HG03196 (cell line): ENCODE measurements around the gene RAET1G.
A peak's percentile ranks its signal among the peaks of the same experiment; 100 is the strongest.
"Not testable (repeated sequence)": the region's sequence is repeated elsewhere in the genome, so short reads cannot be mapped to it uniquely, and the experiment has no call there.

ENCODE experiments used
- ATAC-seq: cut with Tn5 transposase; IDR thresholded peaks from one replicate; pipeline ENCODE4 v1.9.1; 2021; ENCODE audit not compliant: unreplicated experiment

The RAET1G gene

DNA sequence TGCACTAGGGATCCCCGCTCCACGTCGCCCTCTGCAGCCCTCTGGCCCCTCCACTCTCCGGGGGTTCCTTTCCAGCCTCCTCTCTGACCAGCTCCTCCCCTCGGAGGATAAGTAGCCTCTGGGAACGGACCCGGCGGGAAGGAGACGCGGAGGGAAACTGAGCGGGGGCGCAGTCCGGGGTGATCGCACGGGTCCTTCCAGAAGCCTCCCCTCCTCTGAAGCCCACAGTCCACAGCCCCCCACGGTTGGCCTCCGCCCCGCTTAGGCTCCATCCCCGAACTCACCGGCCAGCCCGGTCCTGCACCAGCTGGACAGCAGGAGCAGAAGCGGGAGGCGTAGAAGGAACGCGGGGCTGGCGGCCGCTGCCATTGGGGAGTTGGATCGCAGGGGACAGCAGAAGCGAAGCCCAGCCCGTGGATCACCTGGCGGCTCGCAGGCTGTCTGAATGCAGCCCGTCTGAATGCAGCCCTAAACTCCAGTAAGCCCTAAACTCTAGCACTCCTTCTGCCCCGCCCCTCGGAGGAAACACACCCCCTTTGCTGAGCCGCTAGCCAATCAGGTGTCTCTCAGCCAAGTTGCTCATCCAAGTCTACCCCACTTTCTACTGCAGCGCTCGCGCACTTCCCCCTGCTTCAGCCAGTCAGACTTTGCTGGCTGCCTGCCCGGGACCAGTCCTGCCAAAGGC lies at the start of gene RAET1G:
RAET1G (minus strand) TSS at position 480 of the 685 bp plus-strand sequence; CDS start at position 369, 111 bp downstream.
- ATAC-seq = no peak

- no peak for ATAC-seq
Observed at GRCh38 chr6:149969635-149970034, 46.7 kb upstream of the RAET1G start.

GRCh38 chr6:149968909-149969308 lies 46.0 kb upstream of the RAET1G start:
- ATAC-seq = not testable (repeated sequence)

DNA sequence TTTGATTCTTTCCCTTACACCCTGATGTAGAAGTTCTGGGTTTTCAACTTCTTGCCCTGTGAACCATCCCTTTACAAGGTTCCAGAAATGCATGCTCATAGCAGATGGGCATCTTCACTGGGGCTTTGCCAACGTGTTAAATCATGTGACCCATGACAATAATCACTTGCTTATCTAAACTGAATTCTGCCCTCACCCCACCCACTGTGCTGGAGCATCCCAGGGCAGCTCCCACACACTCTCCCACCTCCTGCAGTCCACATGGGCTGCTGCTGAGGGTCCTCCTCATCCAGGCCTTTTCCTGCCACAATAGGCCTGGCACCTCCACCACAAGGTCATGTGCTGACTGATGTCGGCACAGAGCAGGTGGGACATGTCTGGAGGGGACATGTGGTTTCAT lies 45.1 kb upstream of the RAET1G start:
- ATAC-seq = not testable (repeated sequence)

DNA sequence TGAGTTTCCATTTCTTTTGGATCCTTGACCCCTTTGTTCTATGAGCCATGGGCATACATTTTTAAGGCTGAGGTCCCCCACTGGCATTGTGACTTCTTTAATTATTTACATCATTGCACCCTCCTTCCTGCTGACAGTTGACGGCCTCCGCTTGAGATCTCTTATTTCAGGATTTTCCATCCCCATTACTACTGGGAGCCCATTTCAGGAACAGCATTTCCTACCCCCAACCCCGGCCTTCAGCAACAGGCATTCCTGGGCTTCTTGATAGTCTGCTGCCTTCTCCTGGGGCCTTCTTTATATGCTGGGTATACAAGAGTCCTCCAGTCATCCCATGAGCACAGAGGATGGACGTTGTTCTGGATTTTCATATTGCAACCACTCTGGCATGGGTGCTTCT lies 44.7 kb upstream of the RAET1G start:
- no peak for ATAC-seq

DNA sequence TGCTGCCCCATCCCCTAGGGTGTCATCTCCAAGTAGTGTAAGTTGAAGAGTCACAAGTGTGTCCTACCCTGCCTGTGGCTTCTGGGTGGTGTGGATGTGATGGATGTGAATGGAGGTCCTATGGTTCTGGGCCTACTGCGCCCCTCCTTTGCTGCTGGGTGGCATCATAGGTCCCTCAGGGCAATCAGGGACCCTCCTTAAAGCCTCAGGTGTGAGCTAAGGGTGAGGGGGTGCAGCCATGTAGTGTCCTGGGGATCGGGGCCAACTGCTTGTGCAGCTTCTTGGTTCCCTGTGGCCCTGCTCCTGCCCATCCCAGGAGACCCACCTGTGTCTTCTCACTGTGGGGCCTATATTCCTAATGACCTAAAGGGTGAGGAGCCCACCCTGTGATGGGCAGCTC lies 43.4 kb upstream of the RAET1G start:
- not testable (repeated sequence) for ATAC-seq

- no peak for ATAC-seq
Observed at GRCh38 chr6:149965194-149966020, 42.5 kb upstream of the RAET1G start.

DNA sequence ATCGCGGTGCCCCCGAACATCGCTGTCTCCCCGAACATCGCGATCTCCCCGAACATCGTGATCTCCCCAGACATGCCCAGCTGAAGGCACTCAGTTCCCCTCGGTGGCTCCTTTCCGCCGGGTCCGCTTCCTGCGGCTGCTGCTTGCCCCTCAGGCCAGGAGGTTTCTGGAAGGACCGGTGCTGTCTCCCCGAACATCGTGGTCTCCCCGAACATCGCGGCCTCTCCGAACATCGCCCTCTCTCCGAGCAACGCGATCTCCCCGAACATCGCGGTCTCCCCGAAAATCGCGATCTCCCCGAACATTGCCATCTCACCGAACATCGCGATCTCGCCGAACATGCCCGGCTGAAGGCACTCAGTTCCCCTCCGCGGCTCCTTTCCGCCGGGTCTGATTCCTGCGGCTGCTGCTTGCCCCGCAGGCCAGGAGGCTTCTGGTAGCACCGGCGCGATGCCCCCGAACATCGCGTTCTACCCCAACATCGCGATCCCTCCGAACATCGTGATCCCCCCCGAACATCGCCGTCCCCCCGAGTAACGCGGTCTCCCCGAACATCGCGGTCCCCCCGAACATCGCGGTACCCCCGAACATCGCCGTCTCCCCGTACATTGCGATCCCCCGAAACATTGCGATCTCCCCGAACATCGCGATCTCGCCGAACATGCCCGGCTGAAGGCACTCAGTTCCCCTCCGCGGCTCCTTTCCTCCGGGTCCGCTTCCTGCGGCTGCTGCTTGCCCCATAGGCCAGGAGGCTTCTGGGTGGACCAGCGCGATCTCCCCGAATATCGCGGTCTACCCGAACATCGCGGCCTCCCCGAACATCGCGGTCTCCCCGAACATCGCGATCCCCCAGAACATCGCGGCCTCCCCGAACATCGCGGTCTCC lies 41.6 kb upstream of the RAET1G start:
- ATAC-seq = no peak

GRCh38 chr6:149963462-149964307 lies 40.8 kb upstream of the RAET1G start, which contains the start of gene ULBP1:
ULBP1 (plus strand) TSS chr6:149963943; CDS start chr6:149964050, 107 bp downstream.
- peak; percentile 57 for ATAC-seq

DNA sequence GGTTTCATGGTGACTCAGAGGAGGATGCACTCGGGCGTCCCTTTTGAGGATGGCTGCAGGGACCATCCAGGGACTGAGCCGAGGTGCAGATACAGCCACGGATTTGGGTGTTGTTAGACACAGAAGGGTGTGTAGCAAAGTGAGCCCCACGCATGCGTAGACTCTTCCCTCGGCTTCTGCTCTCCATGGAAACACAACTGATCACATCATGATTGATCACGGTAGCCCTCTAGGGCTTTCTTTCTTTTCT lies 40.2 kb upstream of the RAET1G start:
- no peak for ATAC-seq

DNA sequence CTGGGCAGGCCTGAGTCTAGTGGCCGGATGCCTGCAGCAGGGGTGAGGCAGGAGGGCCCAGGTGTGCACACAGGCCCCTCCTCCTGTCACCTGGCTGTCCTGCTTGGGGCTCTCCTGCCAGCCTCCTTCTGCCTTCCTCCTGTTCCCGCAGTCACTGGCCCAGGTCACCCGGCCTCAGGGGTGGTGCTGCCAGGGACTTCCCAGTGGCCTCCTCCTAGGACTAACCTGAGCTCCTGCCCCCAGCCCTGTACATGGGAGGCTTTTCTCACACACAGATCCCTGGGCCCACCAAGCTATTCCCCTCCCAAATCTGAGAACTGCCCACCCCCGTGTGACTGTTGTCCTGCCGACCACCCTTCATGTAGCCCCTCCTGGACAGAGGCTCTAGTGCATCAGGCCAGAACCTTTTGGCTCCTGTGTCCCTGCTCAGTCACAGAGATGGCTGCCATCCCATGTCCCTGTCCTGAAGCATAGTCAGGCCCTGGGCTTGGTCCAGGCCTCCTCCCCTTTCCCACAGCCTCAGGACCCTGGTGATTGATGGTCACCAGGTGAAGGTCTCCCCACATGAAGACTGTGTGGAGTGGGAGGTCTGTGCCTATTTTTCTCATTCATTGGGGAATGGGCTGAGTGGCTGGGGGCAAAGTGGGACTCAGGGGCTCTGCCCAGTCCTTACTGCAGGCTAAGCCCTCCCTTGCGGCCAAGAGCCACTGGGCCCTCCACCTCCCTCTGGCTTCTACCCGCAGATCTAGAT lies 39.7 kb upstream of the RAET1G start:
- ATAC-seq = no peak

DNA sequence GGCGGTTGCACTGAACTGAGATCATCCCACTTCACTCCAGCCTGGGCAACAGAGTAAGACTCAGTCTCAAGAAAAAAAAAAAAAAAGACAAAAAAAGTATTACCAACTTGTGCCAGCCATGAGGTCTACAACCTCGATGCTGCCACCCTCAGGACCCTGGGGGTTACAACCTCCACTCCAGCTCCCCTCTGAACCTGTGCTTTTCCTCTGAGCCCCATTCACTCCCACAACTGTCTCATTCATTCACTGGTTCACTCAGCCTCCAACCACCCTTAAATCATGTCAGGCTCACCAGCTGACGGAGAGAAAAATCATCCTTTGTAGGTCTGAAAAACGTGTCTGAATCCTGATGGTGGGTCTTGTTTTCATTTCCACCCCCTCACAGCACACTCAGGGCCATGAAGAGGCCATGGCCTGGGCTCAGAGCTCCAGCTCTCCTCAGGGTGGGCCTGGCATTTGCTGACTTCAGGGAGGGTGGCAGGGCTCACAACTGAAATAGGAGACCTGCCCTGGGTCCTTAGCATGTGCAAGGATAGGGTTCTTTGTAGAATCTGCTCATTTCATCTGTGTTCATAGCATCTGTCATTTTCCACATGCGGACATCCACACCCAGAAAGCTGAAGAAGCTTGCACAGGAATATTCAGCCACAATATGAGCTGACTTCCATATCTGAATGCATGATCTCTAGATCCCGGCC lies 39.0 kb upstream of the RAET1G start:
- no peak for ATAC-seq

GRCh38 chr6:149960488-149960887 lies 37.6 kb upstream of the RAET1G start:
- ATAC-seq = no peak

DNA sequence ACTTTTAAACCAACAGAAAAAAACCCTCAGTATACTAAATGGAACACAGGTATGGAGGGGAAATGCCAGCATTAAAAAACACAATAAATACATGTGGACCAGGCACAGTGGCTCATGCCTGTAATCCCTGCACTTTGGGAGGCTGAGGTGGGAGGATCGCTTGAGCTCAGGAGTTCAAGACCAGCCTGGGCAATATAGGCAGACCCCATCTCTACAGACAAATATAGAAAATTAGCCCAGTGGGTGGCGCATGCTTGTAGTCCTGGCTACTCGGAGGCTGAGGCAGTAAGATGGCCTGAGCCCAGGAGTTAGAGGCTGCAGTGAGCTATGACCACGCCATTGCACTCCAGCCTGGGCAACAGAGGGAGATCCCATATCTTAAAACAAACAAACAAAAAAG lies 36.9 kb upstream of the RAET1G start:
- not testable (repeated sequence) for ATAC-seq

- ATAC-seq = not testable (repeated sequence)
Observed at GRCh38 chr6:149958124-149958523, 35.2 kb upstream of the RAET1G start.

DNA sequence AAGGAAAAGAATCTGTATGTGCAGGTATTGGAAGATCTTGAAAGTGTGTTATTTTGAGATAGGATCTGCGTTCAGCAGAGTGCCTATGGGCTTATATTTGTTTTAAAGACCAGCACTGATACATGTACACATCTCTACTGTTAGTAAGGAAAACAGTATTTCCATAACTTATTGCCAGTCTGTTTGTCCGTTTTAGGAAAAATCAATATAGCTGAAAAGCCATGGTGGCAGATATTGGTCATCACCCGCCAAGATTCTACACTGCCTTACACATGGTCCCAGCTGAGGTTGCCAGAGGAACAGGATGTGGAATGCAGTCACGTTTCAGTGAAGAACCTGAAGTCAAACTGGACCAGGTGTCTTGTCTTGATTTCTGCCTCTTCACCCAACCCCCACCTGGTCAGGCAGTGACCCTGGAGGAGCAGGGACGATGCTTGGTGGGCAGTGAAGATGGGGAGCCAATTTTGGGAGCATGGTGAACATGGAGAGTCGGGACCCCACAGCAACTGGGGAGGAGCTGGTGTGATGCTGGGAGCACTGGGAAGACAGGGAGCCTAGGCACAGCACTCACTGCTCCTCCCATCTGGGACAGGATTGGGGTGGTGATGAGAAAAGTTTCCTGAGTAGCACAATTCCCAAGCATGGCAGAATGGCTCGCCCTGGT lies 32.9 kb upstream of the RAET1G start:
- not testable (repeated sequence) for ATAC-seq

DNA sequence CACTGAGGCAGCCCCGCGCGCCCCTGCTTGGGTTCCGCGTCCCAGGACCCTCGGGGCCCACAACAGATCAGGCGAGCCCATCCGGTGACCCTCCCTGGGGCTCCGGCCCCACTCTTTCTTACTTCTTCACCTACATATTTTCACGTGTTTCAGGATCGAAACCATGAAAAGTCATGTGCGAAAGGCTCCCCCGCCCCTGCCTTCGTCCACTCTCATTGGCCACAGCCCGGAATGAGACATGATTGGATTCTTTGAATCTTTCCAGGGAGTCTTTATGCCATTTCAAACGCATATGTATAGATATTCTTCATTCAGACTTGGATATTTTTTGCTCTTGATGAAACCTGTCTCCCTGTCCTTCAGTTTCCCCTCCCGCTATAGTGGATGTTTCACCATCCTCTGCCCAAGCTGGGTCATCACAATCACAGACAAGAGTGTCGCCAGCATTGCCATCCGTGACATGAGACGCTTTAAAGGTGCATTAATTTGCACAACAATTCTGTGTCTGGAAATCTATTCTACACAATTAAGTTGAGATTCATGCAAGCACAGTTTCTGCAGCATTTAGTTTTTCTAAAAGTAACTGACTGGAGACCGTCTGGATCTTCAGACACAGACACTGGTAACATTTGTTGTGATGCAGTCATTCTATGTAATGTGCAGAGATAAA lies 32.2 kb upstream of the RAET1G start:
- not testable (repeated sequence) for ATAC-seq

- not testable (repeated sequence) for ATAC-seq
Observed at GRCh38 chr6:149954328-149954983, 31.5 kb upstream of the RAET1G start.
